HFFc6 (cell line): ENCODE data around the gene KRT84. TPM values are rescaled to one million over a fixed set of nuclear protein-coding genes. Genes with fewer than 3 reads are reported as not detected.
A peak's percentile ranks its signal among the peaks of the same experiment; 100 is the strongest.
"Not testable (repeated sequence)": the region's sequence is repeated elsewhere in the genome, so short reads cannot be mapped to it uniquely, and the experiment has no call there.

Experiments used
- DNase-seq: peaks from one replicate; pipeline ENCODE4 v3.0.0-alpha.2; 2018
- H3K27ac Mint-ChIP-seq: 2 replicates; pipeline ENCODE4 v1.8.0; 2020; ENCODE audit warnings: mild to moderate bottlenecking, mixed read lengths
- H3K27me3 Mint-ChIP-seq: 2 replicates; pipeline ENCODE4 v1.8.0; 2021; ENCODE audit warnings: mild to moderate bottlenecking, moderate library complexity, mixed read lengths; ENCODE audit not compliant: insufficient read depth
- H3K36me3 Mint-ChIP-seq: 2 replicates; pipeline ENCODE4 v1.8.0; 2021; ENCODE audit warnings: low read depth, mixed read lengths
- H3K4me1 Mint-ChIP-seq: 2 replicates; pipeline ENCODE4 v1.8.0; 2020; ENCODE audit warnings: low read depth, mixed read lengths
- H3K4me3 Mint-ChIP-seq: 2 replicates; pipeline ENCODE4 v1.8.0; 2020; ENCODE audit warnings: mild to moderate bottlenecking, moderate library complexity, mixed read lengths
- H3K9me3 Mint-ChIP-seq: 2 replicates; pipeline ENCODE4 v1.8.0; 2020; ENCODE audit warnings: mild to moderate bottlenecking, mixed read lengths
- CTCF ChIP-seq: fragments of 200-600 bp; sonication (generic); IDR thresholded peaks from 2 replicates; pipeline ENCODE4 v1.5.0; 2021; ENCODE audit warnings: antibody characterized with exemption, mild to moderate bottlenecking
- total RNA-seq, 6 experiments: library from RNA; stranded (reverse); fragmentation: NEBNext Ultra II Directional; extraction: Animal tissue kit (Norgen Biotek cat#: 25700); gene quantifications; 2 replicates in 1 of 6; 3 replicates in 5 of 6; pipeline ENCODE4 v1.2.3, GENCODE V29; 2021

Gene KRT84
- total RNA-seq, 6 experiments from 2014 or later, result not detected

GRCh38 chr12:52350021-52350620 is 35.3 kb downstream of the KRT84 start:
- H3K4me3 Mint-ChIP-seq, result no peak overlapping the region
- DNase-seq, result no peak
- H3K27ac Mint-ChIP-seq, result no peak overlapping the region
- no peak for TF ChIP-seq CTCF
- no peaks in the 10 kb centered on the region for H3K36me3 Mint-ChIP-seq
- H3K9me3 Mint-ChIP-seq, result no peaks in the 10 kb centered on the region
- H3K27me3 Mint-ChIP-seq, result peaks cover 35% of the 10 kb centered on the region
- H3K4me1 Mint-ChIP-seq, result peaks cover 11% of the 10 kb centered on the region

- peak; percentile 7 for DNase-seq
- Mint-ChIP-seq H3K27me3 (peaks cover 35% of the 10 kb centered on the region), H3K4me1 (peaks cover 7% of the 10 kb centered on the region)
These were observed 36.3 kb downstream of the KRT84 start for GRCh38 chr12:52349196-52349595.

GRCh38 chr12:52347551-52348510 is 37.6 kb downstream of the KRT84 start:
- H3K4me3 Mint-ChIP-seq, result no peak overlapping the region
- no peak overlapping the region for H3K27ac Mint-ChIP-seq
- no peak for TF ChIP-seq CTCF
- H3K27me3 Mint-ChIP-seq, result peaks cover 44% of the 10 kb centered on the region
- H3K9me3 Mint-ChIP-seq, result peaks cover 10% of the 10 kb centered on the region
- H3K36me3 Mint-ChIP-seq, result no peaks in the 10 kb centered on the region
- peaks cover 7% of the 10 kb centered on the region for H3K4me1 Mint-ChIP-seq
- DNase-seq, result no peak

More at GRCh38 chr12:52349196-52349595, 36.3 kb downstream of the KRT84 start:
- Mint-ChIP-seq H3K27ac (no peak overlapping the region), H3K36me3 (no peaks in the 10 kb centered on the region), H3K4me3 (no peak overlapping the region), H3K9me3 (no peaks in the 10 kb centered on the region)
- no peak for TF ChIP-seq CTCF

- peaks cover 52% of the 10 kb centered on the region for H3K27me3 Mint-ChIP-seq
These were observed 38.4 kb downstream of the KRT84 start for GRCh38 chr12:52347016-52347415.

GRCh38 chr12:52346593-52346992 is 38.9 kb downstream of the KRT84 start:
- peaks cover 7% of the 10 kb centered on the region for H3K4me1 Mint-ChIP-seq
- no peak overlapping the region for H3K27ac Mint-ChIP-seq
- no peak overlapping the region for H3K4me3 Mint-ChIP-seq
- peaks cover 56% of the 10 kb centered on the region for H3K27me3 Mint-ChIP-seq
- DNase-seq, result no peak
- no peaks in the 10 kb centered on the region for H3K36me3 Mint-ChIP-seq
- H3K9me3 Mint-ChIP-seq, result peaks cover 10% of the 10 kb centered on the region
- TF ChIP-seq CTCF, result no peak

More at GRCh38 chr12:52347016-52347415, 38.4 kb downstream of the KRT84 start:
- H3K9me3 Mint-ChIP-seq, result peaks cover 10% of the 10 kb centered on the region
- H3K36me3 Mint-ChIP-seq, result no peaks in the 10 kb centered on the region
- no peak overlapping the region for H3K4me3 Mint-ChIP-seq
- peaks cover 7% of the 10 kb centered on the region for H3K4me1 Mint-ChIP-seq
- no peak for DNase-seq
- TF ChIP-seq CTCF, result no peak
- H3K27ac Mint-ChIP-seq, result no peak overlapping the region

- H3K27me3 Mint-ChIP-seq, result peaks cover 55% of the 10 kb centered on the region
- H3K4me1 Mint-ChIP-seq, H3K27ac Mint-ChIP-seq, DNase-seq, H3K36me3 Mint-ChIP-seq, H3K9me3 Mint-ChIP-seq, H3K4me3 Mint-ChIP-seq: not testable (repeated sequence)
These were observed 40.4 kb downstream of the KRT84 start for GRCh38 chr12:52345041-52345440.
